H9 (cell line): Measurements from ENCODE around the gene LARP6. TPM values are rescaled to one million over a fixed set of nuclear protein-coding genes. Genes with fewer than 3 reads are reported as not detected.

ENCODE experiments used
- DNase-seq: peaks from one replicate; pipeline ENCODE4 v3.0.0-alpha.2; 2017
- H2AFZ ChIP-seq: one replicate; pipeline ENCODE4 v1.6.1; 2013; ENCODE audit warnings: mild to moderate bottlenecking, low read length, control low read depth, moderate library complexity
- H2AK5ac ChIP-seq: 2 replicates; pipeline ENCODE4 v1.6.1; 2013; ENCODE audit warnings: low read length, control low read depth, mixed read lengths; ENCODE audit not compliant: insufficient read length
- H2BK120ac ChIP-seq: one replicate; pipeline ENCODE4 v1.6.1; 2013; ENCODE audit warnings: low read depth, mild to moderate bottlenecking, low read length, control low read depth, inconsistent platforms; ENCODE audit not compliant: poor library complexity, severe bottlenecking
- H2BK12ac ChIP-seq: 2 replicates; pipeline ENCODE4 v1.6.1; 2013; ENCODE audit warnings: low read length, control low read depth, mixed read lengths, low read depth; ENCODE audit not compliant: insufficient read length
- H2BK15ac ChIP-seq: 2 replicates; pipeline ENCODE4 v1.6.1; 2013; ENCODE audit warnings: low read depth, low read length, control low read depth
- H2BK20ac ChIP-seq: one replicate; pipeline ENCODE4 v1.6.1; 2013; ENCODE audit warnings: low read depth, mild to moderate bottlenecking, low read length, control low read depth, inconsistent platforms; ENCODE audit not compliant: poor library complexity, severe bottlenecking
- H2BK5ac ChIP-seq: 2 replicates; pipeline ENCODE4 v1.6.1; 2013; ENCODE audit warnings: low read length, control low read depth, mixed read lengths; ENCODE audit not compliant: insufficient read length
- H3K14ac ChIP-seq: 2 replicates; pipeline ENCODE4 v1.6.1; 2013; ENCODE audit warnings: low read length, control low read depth; ENCODE audit not compliant: insufficient read depth
- H3K18ac ChIP-seq: 2 replicates; pipeline ENCODE4 v1.6.1; 2013; ENCODE audit warnings: low read depth, mild to moderate bottlenecking, mixed read lengths, low read length, control low read depth; ENCODE audit not compliant: insufficient read length
- H3K23ac ChIP-seq: 2 replicates; pipeline ENCODE4 v1.6.1; 2013; ENCODE audit warnings: low read length, control low read depth, mixed read lengths, low read depth; ENCODE audit not compliant: insufficient read length
- H3K23me2 ChIP-seq: 2 replicates; pipeline ENCODE4 v1.6.1; 2013; ENCODE audit warnings: low read depth, mild to moderate bottlenecking, mixed read lengths, low read length, control low read depth; ENCODE audit not compliant: insufficient read length, poor library complexity, severe bottlenecking
- H3K27ac ChIP-seq: 2 replicates; pipeline ENCODE4 v1.5.1; 2013; ENCODE audit warnings: low read length, control low read depth, mixed read lengths, low read depth; ENCODE audit not compliant: insufficient read length
- H3K27me3 ChIP-seq: 2 replicates; pipeline ENCODE4 v1.6.1; 2013; ENCODE audit warnings: low read length, control low read depth, inconsistent platforms; ENCODE audit not compliant: insufficient read depth
- H3K4ac ChIP-seq: 2 replicates; pipeline ENCODE4 v1.6.1; 2013; ENCODE audit warnings: low read depth, mild to moderate bottlenecking, control low read depth, inconsistent platforms, low read length, moderate library complexity
- H3K4me1 ChIP-seq: 2 replicates; pipeline ENCODE4 v1.6.1; 2013; ENCODE audit warnings: low read length, control low read depth, inconsistent platforms; ENCODE audit not compliant: insufficient read depth
- H3K4me2 ChIP-seq: 2 replicates; pipeline ENCODE4 v1.6.1; 2013; ENCODE audit warnings: low read length, control low read depth, mixed read lengths; ENCODE audit not compliant: insufficient read length, insufficient read depth
- H3K56ac ChIP-seq: 2 replicates; pipeline ENCODE4 v1.6.1; 2013; ENCODE audit warnings: low read depth, mild to moderate bottlenecking, mixed read lengths, low read length, control low read depth; ENCODE audit not compliant: insufficient read length
- H3K79me1 ChIP-seq: 2 replicates; pipeline ENCODE4 v1.6.1; 2013; ENCODE audit warnings: low read depth, mild to moderate bottlenecking, moderate library complexity, low read length, control low read depth, inconsistent platforms; ENCODE audit not compliant: insufficient read depth, poor library complexity, severe bottlenecking
- H3K79me2 ChIP-seq: 2 replicates; pipeline ENCODE4 v1.6.1; 2013; ENCODE audit warnings: low read length, control low read depth, inconsistent platforms; ENCODE audit not compliant: insufficient read depth
- H3K9ac ChIP-seq: 2 replicates; pipeline ENCODE4 v1.6.1; 2013; ENCODE audit warnings: low read length, control low read depth, mixed read lengths; ENCODE audit not compliant: insufficient read length; ENCODE audit errors: extremely low read depth
- H3K9me3 ChIP-seq: one replicate; pipeline ENCODE4 v1.6.1; 2013; ENCODE audit warnings: low read depth, low read length, inconsistent platforms; ENCODE audit not compliant: control insufficient read depth
- H3T11ph ChIP-seq: one replicate; pipeline ENCODE4 v1.6.1; 2013; ENCODE audit warnings: mild to moderate bottlenecking, low read length, control low read depth, inconsistent platforms
- H4K20me1 ChIP-seq: one replicate; pipeline ENCODE4 v1.6.1; 2013; ENCODE audit not compliant: control insufficient read depth, insufficient read length, insufficient read depth
- H4K5ac ChIP-seq: 2 replicates; pipeline ENCODE4 v1.6.1; 2013; ENCODE audit warnings: low read depth, mild to moderate bottlenecking, mixed read lengths, low read length, control low read depth; ENCODE audit not compliant: insufficient read length
- H4K8ac ChIP-seq: replicated peaks from 2 replicates; pipeline ENCODE4 v1.6.1; 2013; ENCODE audit warnings: low read length, control low read depth, mixed read lengths, low read depth; ENCODE audit not compliant: insufficient read length
- H4K91ac ChIP-seq: 2 replicates; pipeline ENCODE4 v1.6.1; 2013; ENCODE audit warnings: low read depth, mild to moderate bottlenecking, moderate library complexity, mixed read lengths, low read length, control low read depth; ENCODE audit not compliant: insufficient read length
- H3K27ac Mint-ChIP-seq, 3 experiments: 2 replicates in 2 of 3; 3 replicates in 1 of 3; pipeline ENCODE4 v1.8.0; 2020 to 2021; ENCODE audit warnings: mixed read lengths in 3 of 3, mild to moderate bottlenecking in 1 of 3, moderate library complexity in 1 of 3
- H3K27me3 Mint-ChIP-seq: 2 replicates; pipeline ENCODE4 v1.8.0; 2021; ENCODE audit warnings: low read depth, mild to moderate bottlenecking, moderate library complexity, mixed read lengths
- H3K36me3 Mint-ChIP-seq, 3 experiments: 2 replicates in 2 of 3; 3 replicates in 1 of 3; pipeline ENCODE4 v1.8.0; 2020 to 2021; ENCODE audit warnings: low read depth in 3 of 3, mixed read lengths in 3 of 3; ENCODE audit not compliant: insufficient read depth in 1 of 3
- H3K4me1 Mint-ChIP-seq, 2 experiments: 2 replicates each; pipeline ENCODE4 v1.8.0; 2020; ENCODE audit warnings: mixed read lengths in 2 of 2
- H3K4me3 Mint-ChIP-seq, 2 experiments: 2 replicates in 1 of 2; 3 replicates in 1 of 2; pipeline ENCODE4 v1.8.0; 2020 to 2021; ENCODE audit warnings: mild to moderate bottlenecking in 2 of 2, mixed read lengths in 2 of 2, moderate library complexity in 1 of 2
- H3K9me3 Mint-ChIP-seq, 2 experiments: 2 replicates in 1 of 2; 3 replicates in 1 of 2; pipeline ENCODE4 v1.8.0; 2020; ENCODE audit warnings: mild to moderate bottlenecking in 2 of 2, mixed read lengths in 2 of 2, moderate library complexity in 1 of 2
- CTCF ChIP-seq: fragments of 200-600 bp; sonication (generic); conservative IDR thresholded peaks from 3 replicates; pipeline ENCODE4 v1.8.0; 2021; ENCODE audit warnings: antibody characterized with exemption, mild to moderate bottlenecking
- WGBS: extraction: QIAGEN DNeasy Blood & Tissue Kit; methylation state at CpG from one replicate; pipeline ENCODE4 v1.1.7; 2013; ENCODE audit warnings: missing lambda C conversion rate, low lambda C conversion rate, mixed read lengths; ENCODE audit not compliant: insufficient read length; ENCODE audit errors: extremely low coverage; 5-methylcytosine and 5-hydroxymethylcytosine counted together
- total RNA-seq: library from RNA; stranded (reverse); gene quantifications from 2 replicates; pipeline ENCODE4 v1.2.1, GENCODE V29; 2021

Gene LARP6
- total RNA-seq, 1 experiment from 2014 or later, result 18.9 TPM

- Histone ChIP-seq H3K27me3 (no peaks in the 10 kb centered on the region), H3K9me3 (no peaks in the 10 kb centered on the region), H4K8ac (no peak overlapping the region), H3K79me2 (no peaks in the 10 kb centered on the region), H4K20me1 (no peaks in the 10 kb centered on the region), H3K27ac (no peak overlapping the region), H3K14ac (no peak overlapping the region), H2AFZ (no peak overlapping the region), H3K4me1 (no peaks in the 10 kb centered on the region), H2BK5ac (no peak overlapping the region), H2BK15ac (no peak overlapping the region), H4K91ac (no peak overlapping the region), H3T11ph (no peak overlapping the region), H2BK120ac (no peak overlapping the region), H2BK20ac (no peak overlapping the region), H2AK5ac (no peak overlapping the region), H4K5ac (no peak overlapping the region), H3K23ac (no peak overlapping the region), H3K18ac (no peak overlapping the region), H3K4ac (no peak overlapping the region), H3K23me2 (no peaks in the 10 kb centered on the region), H3K9ac (no peak overlapping the region), H3K56ac (no peak overlapping the region), H3K79me1 (no peaks in the 10 kb centered on the region), H3K4me2 (no peak overlapping the region), H2BK12ac (no peak overlapping the region)
- Mint-ChIP-seq H3K9me3 (no peaks in the 10 kb centered on the region), H3K27ac (no peak overlapping the region), H3K4me1 (peaks cover 0 to 4% of the 10 kb centered on the region in 2 experiments; a peak in 1 of 4 replicates), H3K36me3 (no peaks in the 10 kb centered on the region), H3K4me3 (no peak overlapping the region), H3K27me3 (peaks cover 22% of the 10 kb centered on the region)
- no peak for DNase-seq
- no peak for TF ChIP-seq CTCF
- no CpG with 5 or more reads among the region's 11 CpGs for WGBS
These were observed 6.0 kb upstream of the LARP6 start for GRCh38 chr15:70859998-70860397.
